PFSK-1 (cell line): ENCODE measurements around the gene CHIT1.

Experiments used
- FOXP2 ChIP-seq: optimal IDR thresholded peaks from 2 replicates; pipeline ENCODE3; 2011; ENCODE audit warnings: borderline replicate concordance, control low read depth, inconsistent platforms; ENCODE audit not compliant: insufficient read depth; ENCODE audit errors: extremely low read length, extremely low read depth
- POLR2AphosphoS5 ChIP-seq: IDR thresholded peaks from 2 replicates; pipeline ENCODE4 v1.6.1; 2012; ENCODE audit warnings: low read depth, mild to moderate bottlenecking, control low read depth, low read length, moderate library complexity
- SIN3A ChIP-seq: IDR thresholded peaks from 2 replicates; pipeline ENCODE4 v1.6.1; 2012; ENCODE audit warnings: mild to moderate bottlenecking, low read length, moderate library complexity, borderline replicate concordance; ENCODE audit not compliant: insufficient read depth
- TAF1 ChIP-seq: IDR thresholded peaks from 2 replicates; pipeline ENCODE4 v1.6.1; 2012; ENCODE audit warnings: low read length, control low read depth, borderline replicate concordance; ENCODE audit not compliant: insufficient read depth
- TF ChIP-seq, protein P1 (sequence below), 2 experiments: IDR thresholded peaks; 2 replicates each; pipeline versions ENCODE4 v1.6.1 to v1.8.0; 2011 to 2012; ENCODE audit warnings: low read depth in 2 of 2, low read length in 2 of 2, control low read depth in 1 of 2, inconsistent platforms in 1 of 2, mild to moderate bottlenecking in 1 of 2, moderate library complexity in 1 of 2; ENCODE audit not compliant: insufficient read depth in 1 of 2

CHIT1 gene

DNA sequence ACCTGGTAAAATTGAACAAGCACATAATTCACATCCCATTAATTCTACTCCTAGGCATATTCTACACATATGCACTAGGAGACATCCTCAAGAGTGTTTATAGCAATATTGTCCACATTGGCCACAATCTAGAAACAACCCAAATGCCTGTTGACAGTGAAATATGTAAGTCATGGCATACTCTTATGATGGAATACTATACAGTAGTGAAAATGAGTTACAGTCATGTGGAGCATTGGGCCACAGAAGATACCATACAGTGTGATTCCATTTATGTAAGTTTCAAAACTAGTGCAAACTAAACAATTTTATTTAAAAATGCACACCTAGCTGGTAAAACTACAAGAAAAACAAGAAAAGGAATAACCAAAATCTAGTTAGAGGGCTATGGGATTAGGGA, 19.1 kb downstream of the CHIT1 start:
- TF ChIP-seq SIN3A, result no peak
- TF ChIP-seq TAF1, result no peak
- no peak for TF ChIP-seq FOXP2
- no peak for TF ChIP-seq POLR2AphosphoS5
- TF ChIP-seq, protein P1, sequence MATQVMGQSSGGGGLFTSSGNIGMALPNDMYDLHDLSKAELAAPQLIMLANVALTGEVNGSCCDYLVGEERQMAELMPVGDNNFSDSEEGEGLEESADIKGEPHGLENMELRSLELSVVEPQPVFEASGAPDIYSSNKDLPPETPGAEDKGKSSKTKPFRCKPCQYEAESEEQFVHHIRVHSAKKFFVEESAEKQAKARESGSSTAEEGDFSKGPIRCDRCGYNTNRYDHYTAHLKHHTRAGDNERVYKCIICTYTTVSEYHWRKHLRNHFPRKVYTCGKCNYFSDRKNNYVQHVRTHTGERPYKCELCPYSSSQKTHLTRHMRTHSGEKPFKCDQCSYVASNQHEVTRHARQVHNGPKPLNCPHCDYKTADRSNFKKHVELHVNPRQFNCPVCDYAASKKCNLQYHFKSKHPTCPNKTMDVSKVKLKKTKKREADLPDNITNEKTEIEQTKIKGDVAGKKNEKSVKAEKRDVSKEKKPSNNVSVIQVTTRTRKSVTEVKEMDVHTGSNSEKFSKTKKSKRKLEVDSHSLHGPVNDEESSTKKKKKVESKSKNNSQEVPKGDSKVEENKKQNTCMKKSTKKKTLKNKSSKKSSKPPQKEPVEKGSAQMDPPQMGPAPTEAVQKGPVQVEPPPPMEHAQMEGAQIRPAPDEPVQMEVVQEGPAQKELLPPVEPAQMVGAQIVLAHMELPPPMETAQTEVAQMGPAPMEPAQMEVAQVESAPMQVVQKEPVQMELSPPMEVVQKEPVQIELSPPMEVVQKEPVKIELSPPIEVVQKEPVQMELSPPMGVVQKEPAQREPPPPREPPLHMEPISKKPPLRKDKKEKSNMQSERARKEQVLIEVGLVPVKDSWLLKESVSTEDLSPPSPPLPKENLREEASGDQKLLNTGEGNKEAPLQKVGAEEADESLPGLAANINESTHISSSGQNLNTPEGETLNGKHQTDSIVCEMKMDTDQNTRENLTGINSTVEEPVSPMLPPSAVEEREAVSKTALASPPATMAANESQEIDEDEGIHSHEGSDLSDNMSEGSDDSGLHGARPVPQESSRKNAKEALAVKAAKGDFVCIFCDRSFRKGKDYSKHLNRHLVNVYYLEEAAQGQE (IDR thresholded peaks at IDR 0.05; ENCODE audit: insufficient read depth in 1 of 2, low read depth in 2 of 2, low read length in 2 of 2), result no peak

DNA sequence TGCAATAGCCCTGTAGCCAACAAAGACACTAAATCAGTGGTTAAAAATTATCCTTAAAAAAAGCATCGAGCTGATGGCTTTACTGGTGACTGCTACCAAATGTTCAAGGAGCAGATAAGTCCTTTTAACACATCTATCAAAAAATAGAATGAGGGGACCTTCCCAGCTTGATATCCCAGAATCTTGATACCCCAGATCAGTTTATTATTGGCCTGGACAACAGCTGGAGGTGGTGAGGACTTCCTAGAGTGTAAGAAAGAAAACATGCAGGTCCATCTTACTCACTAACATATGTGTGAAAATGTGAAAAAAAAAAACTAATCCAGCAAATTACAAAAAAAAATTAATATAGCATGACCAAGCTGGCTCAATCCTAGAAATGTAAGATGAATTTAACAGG, 21.3 kb downstream of the CHIT1 start:
- TF ChIP-seq SIN3A, result no peak
- TF ChIP-seq TAF1, result no peak
- TF ChIP-seq FOXP2, result no peak
- TF ChIP-seq, protein P1 (IDR thresholded peaks at IDR 0.05; ENCODE audit: insufficient read depth in 1 of 2, low read depth in 2 of 2, low read length in 2 of 2), result no peak
- no peak for TF ChIP-seq POLR2AphosphoS5

DNA sequence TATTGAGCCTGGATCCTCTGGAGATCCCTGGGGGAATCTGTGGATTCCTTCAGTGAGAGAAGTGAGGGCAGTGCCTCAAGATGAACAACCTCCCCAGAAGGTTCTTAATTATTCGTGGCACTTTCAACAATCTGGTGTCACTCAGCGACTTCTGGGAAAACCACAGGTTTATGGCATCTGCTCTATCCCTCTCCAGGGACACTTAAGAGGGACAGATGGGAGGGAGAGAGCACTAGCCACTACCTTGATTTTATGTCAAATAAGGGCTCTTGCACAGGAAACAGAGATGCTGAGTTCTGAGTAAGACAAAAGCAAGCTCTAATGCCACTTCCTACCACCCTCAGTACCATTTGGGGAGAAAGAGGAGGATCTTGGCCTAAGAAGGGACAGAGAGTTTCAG, 21.7 kb downstream of the CHIT1 start:
- no peak for TF ChIP-seq FOXP2
- no peak for TF ChIP-seq SIN3A
- TF ChIP-seq POLR2AphosphoS5, result no peak
- TF ChIP-seq, protein P1 (IDR thresholded peaks at IDR 0.05; ENCODE audit: insufficient read depth in 1 of 2, low read depth in 2 of 2, low read length in 2 of 2), result no peak
- TF ChIP-seq TAF1, result no peak

DNA sequence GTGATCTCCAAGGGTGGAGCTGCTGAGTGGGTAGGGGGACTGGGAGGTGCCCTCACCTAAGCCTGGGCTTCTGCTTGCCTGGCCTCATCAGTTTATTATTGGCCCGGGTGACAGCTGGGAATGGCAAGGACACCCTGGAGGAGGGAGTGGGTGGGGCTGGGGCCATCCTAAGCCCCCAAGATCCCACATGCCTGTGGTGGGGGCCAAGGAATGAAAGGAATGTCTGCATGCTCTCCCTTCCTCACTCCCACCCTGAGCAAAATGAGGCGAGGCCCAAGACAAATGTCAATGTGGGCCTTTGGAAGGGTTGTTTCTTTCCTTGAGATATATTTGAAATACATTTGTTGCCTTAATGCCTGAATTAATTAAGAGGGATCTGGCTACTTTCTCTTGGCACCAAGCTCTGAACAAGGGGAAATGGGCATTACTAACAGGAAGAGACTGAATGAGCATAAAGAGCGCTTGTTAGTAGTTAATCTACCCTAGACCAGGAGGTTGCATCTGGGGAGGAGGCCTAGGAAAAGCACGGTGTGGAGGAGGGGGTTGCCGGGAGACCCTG, 23.3 kb downstream of the CHIT1 start:
- TF ChIP-seq POLR2AphosphoS5, result no peak
- TF ChIP-seq FOXP2, result no peak
- TF ChIP-seq, protein P1 (IDR thresholded peaks at IDR 0.05; ENCODE audit: insufficient read depth in 1 of 2, low read depth in 2 of 2, low read length in 2 of 2), result no peak
- TF ChIP-seq TAF1, result no peak
- no peak for TF ChIP-seq SIN3A

DNA sequence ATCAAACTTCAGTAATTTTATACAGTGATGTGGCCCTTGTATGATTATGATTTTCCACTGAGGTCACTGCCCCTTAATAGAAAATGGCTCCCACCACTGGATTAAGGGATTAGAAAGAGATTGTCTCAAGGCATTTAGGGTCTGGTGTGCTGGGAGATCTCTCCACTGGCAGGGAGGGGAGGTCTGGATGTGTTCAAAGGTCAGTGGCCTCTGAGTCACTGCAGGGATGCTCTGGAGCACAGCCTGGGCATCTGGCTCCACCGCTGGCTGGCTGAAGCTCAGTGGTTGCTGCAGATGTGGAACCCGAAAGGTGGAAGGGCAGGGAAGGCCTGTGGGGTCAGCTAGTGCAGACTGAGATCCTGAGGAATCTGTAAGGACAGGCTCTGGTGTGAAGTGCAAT, 24.7 kb downstream of the CHIT1 start:
- TF ChIP-seq TAF1 (no peak), FOXP2 (no peak), SIN3A (no peak), POLR2AphosphoS5 (no peak)
- TF ChIP-seq, protein P1 (IDR thresholded peaks at IDR 0.05; ENCODE audit: insufficient read depth in 1 of 2, low read depth in 2 of 2, low read length in 2 of 2), result no peak
